GM18508 (cell line): ENCODE measurements around the gene CSTB.

Source experiments
- ATAC-seq: cut with Tn5 transposase; IDR thresholded peaks from one replicate; pipeline ENCODE4 v1.9.1; 2021; ENCODE audit warnings: moderate number of reproducible peaks; ENCODE audit not compliant: insufficient read depth, unreplicated experiment

Gene CSTB

GRCh38 chr21:43769325-43769958, 6.7 kb downstream of the CSTB start:
- no peak for ATAC-seq

- no peak for ATAC-seq
Measured at GRCh38 chr21:43768868-43769167, 7.3 kb downstream of the CSTB start.

- ATAC-seq, result no peak
Measured at GRCh38 chr21:43767984-43768867, 7.9 kb downstream of the CSTB start.

GRCh38 chr21:43767498-43767983, 8.6 kb downstream of the CSTB start:
- ATAC-seq, result no peak

- ATAC-seq, result no peak
Measured at GRCh38 chr21:43766734-43767497, 9.2 kb downstream of the CSTB start.

- ATAC-seq, result no peak
Measured at GRCh38 chr21:43764576-43765495, 11.3 kb downstream of the CSTB start.

- ATAC-seq, result no peak
Measured at GRCh38 chr21:43763901-43764523, 12.1 kb downstream of the CSTB start.

GRCh38 chr21:43762303-43763128, 13.6 kb downstream of the CSTB start:
- ATAC-seq, result no peak

GRCh38 chr21:43761886-43762285, 14.2 kb downstream of the CSTB start:
- ATAC-seq, result no peak

GRCh38 chr21:43760391-43760958, 15.6 kb downstream of the CSTB start:
- ATAC-seq, result no peak

GRCh38 chr21:43759651-43760050, 16.5 kb downstream of the CSTB start:
- no peak for ATAC-seq

GRCh38 chr21:43758811-43759210, 17.3 kb downstream of the CSTB start:
- ATAC-seq, result no peak

- no peak for ATAC-seq
Measured at GRCh38 chr21:43758111-43758641, 17.9 kb downstream of the CSTB start.

GRCh38 chr21:43757601-43758000, 18.5 kb downstream of the CSTB start:
- ATAC-seq, result no peak

- no peak for ATAC-seq
Measured at GRCh38 chr21:43755820-43756594, 20.1 kb downstream of the CSTB start.

- no peak for ATAC-seq
Measured at GRCh38 chr21:43754948-43755781, 20.9 kb downstream of the CSTB start.

GRCh38 chr21:43753439-43753799, 22.7 kb downstream of the CSTB start:
- ATAC-seq, result no peak
